Common myeloid progenitor, CD34-positive (primary cell): ENCODE data around the gene SYPL1.

Experiments
- CTCF ChIA-PET: fragments of 350-600 bp; sonication (Branson Sonifier 250); formaldehyde crosslinking; loops from one replicate; lab custom pipeline; 2021; ENCODE audit warnings: antibody characterized with exemption; lab: Charles Lee
- POLR2A ChIA-PET: fragments of 350-600 bp; sonication (Branson Sonifier 250); formaldehyde crosslinking; loops from one replicate; lab custom pipeline; 2021; ENCODE audit warnings: antibody characterized with exemption; lab: Charles Lee
- DNase-seq, 3 donors: peaks; one replicate each; pipeline versions ENCODE4 v3.0.0 to v3.0.0-alpha.2; 2013
- H3K27ac ChIP-seq, 2 experiments: 1 replicate in 1 of 2; 2 replicates in 1 of 2; pipeline ENCODE4 v1.7.0; 2013; ENCODE audit warnings: inconsistent platforms in 2 of 2, low read length in 2 of 2, mild to moderate bottlenecking in 2 of 2, low read depth in 1 of 2, moderate library complexity in 1 of 2; ENCODE audit not compliant: severe bottlenecking in 2 of 2, insufficient read depth in 1 of 2, poor library complexity in 1 of 2
- H3K27me3 ChIP-seq, 5 experiments: replicated peaks in 2 of 5; 1 replicate in 3 of 5; 2 replicates in 2 of 5; pipeline versions ENCODE4 v1.6.1 to v1.7.0; 2013; ENCODE audit warnings: low read length in 4 of 5, mild to moderate bottlenecking in 2 of 5, moderate library complexity in 2 of 5, inconsistent platforms in 1 of 5; ENCODE audit not compliant: insufficient read depth in 5 of 5, control insufficient read depth in 4 of 5
- H3K36me3 ChIP-seq, 4 experiments: 1 replicate in 2 of 4; 2 replicates in 2 of 4; pipeline versions ENCODE4 v1.6.1 to v1.7.0; 2013; ENCODE audit warnings: low read length in 3 of 4, control low read depth in 1 of 4, mild to moderate bottlenecking in 1 of 4; ENCODE audit not compliant: control insufficient read depth in 4 of 4, insufficient read depth in 4 of 4
- H3K4me1 ChIP-seq, 4 experiments: 1 replicate in 3 of 4; 2 replicates in 1 of 4; pipeline versions ENCODE4 v1.6.1 to v1.7.1; 2013; ENCODE audit warnings: low read length in 3 of 4, mild to moderate bottlenecking in 3 of 4, control low read depth in 1 of 4, inconsistent platforms in 1 of 4, moderate library complexity in 1 of 4; ENCODE audit not compliant: control insufficient read depth in 4 of 4, insufficient read depth in 4 of 4; ENCODE audit errors: control extremely low read depth in 1 of 4
- H3K4me3 ChIP-seq, 7 experiments: 1 replicate in 4 of 7; 2 replicates in 3 of 7; pipeline versions ENCODE4 v1.5.1 to v1.7.0; 2013; ENCODE audit warnings: mild to moderate bottlenecking in 7 of 7, low read length in 6 of 7, moderate library complexity in 6 of 7, inconsistent platforms in 2 of 7, low read depth in 2 of 7, control low read depth in 1 of 7; ENCODE audit not compliant: insufficient read depth in 4 of 7, control insufficient read depth in 1 of 7; ENCODE audit errors: extremely low read depth in 1 of 7
- H3K9me3 ChIP-seq, 5 experiments: 1 replicate in 4 of 5; 2 replicates in 1 of 5; pipeline versions ENCODE4 v1.6.1 to v1.7.1; 2013; ENCODE audit warnings: low read length in 4 of 5, mild to moderate bottlenecking in 2 of 5, inconsistent platforms in 1 of 5, low read depth in 1 of 5, moderate library complexity in 1 of 5; ENCODE audit not compliant: control insufficient read depth in 4 of 5, insufficient read depth in 2 of 5; ENCODE audit errors: control extremely low read depth in 1 of 5
- WGBS: methylation state at CpG from one replicate; pipeline ENCODE4 v1.1.5; 2013; ENCODE audit not compliant: insufficient coverage; 5-methylcytosine and 5-hydroxymethylcytosine counted together

SYPL1 gene

GRCh38 chr7:106050002-106050745, 61.9 kb downstream of the SYPL1 start:
- Histone ChIP-seq H3K4me1 (peaks cover 0 to 2% (median 2%) of the 10 kb centered on the region in 4 experiments), H3K4me3 (no peak overlapping the region), H3K9me3 (peaks cover 0 to 2% (median 0%) of the 10 kb centered on the region in 5 experiments), H3K27me3 (peaks cover 0 to 7% (median 2%) of the 10 kb centered on the region in 5 experiments), H3K27ac (no peak overlapping the region), H3K36me3 (no peaks in the 10 kb centered on the region)
- WGBS, result 91% methylated on average over 13 of the region's 13 CpGs
- DNase-seq, result no peak
- CTCF ChIA-PET, result interaction anchor here (1.0 to 3.3 kb wide), 5 partner anchors 8 to 120 kb away, joined by 3 to 31 read pairs (median 4); no protein-coding TSS in a partner anchor
- POLR2A ChIA-PET, result no interaction called here

- peaks cover 0 to 2% (median 0%) of the 10 kb centered on the region in 5 experiments for H3K9me3 ChIP-seq
- H3K27ac ChIP-seq, result no peak overlapping the region
- WGBS, result 90% methylated on average over 7 of the region's 9 CpGs
- H3K4me1 ChIP-seq, result no peaks in the 10 kb centered on the region
- H3K27me3 ChIP-seq, result peaks cover 0 to 13% (median 2%) of the 10 kb centered on the region in 5 experiments
- ChIA-PET POLR2A (no interaction called here), CTCF (interaction anchor here (1.5 to 6.3 kb wide), 5 partner anchors 8 to 284 kb away, joined by 3 to 62 read pairs (median 29); no protein-coding TSS in a partner anchor)
- no peaks in the 10 kb centered on the region for H3K36me3 ChIP-seq
- no peak overlapping the region for H3K4me3 ChIP-seq
- no peak for DNase-seq
Observed at GRCh38 chr7:106049139-106049752, 62.9 kb downstream of the SYPL1 start.

DNA sequence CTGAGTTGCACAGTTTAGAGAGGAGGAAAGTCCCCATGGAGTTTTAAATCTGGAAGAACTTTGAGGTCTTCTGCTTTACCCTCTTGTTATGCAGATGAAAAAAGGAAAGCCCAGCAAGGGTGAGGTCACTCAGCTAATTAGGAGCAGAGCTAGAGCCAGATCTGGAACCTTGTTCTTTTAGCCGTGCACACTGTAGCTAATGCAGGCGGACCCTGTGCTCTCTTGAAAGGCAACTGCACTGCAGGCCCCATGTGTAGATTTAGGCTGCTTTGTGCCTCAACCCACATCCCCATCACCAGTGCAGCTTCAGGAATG, 63.4 kb downstream of the SYPL1 start:
- ChIA-PET CTCF (interaction anchor here (1.1 to 6.3 kb wide), 6 partner anchors 9 to 288 kb away, joined by 3 to 62 read pairs (median 8); no protein-coding TSS in a partner anchor), POLR2A (no interaction called here)
- no peak overlapping the region for H3K4me3 ChIP-seq
- peaks cover 0 to 13% (median 2%) of the 10 kb centered on the region in 5 experiments for H3K27me3 ChIP-seq
- no peaks in the 10 kb centered on the region for H3K4me1 ChIP-seq
- no peaks in the 10 kb centered on the region for H3K36me3 ChIP-seq
- WGBS, result 93% methylated on average over 2 of the region's 2 CpGs
- H3K9me3 ChIP-seq, result peaks cover 0 to 2% (median 0%) of the 10 kb centered on the region in 5 experiments
- H3K27ac ChIP-seq, result no peak overlapping the region
- DNase-seq, result no peak

- Histone ChIP-seq H3K4me3 (no peak overlapping the region), H3K4me1 (no peaks in the 10 kb centered on the region), H3K36me3 (no peaks in the 10 kb centered on the region), H3K27me3 (peaks cover 0 to 13% (median 2%) of the 10 kb centered on the region in 5 experiments), H3K27ac (no peak overlapping the region), H3K9me3 (peaks cover 0 to 2% (median 0%) of the 10 kb centered on the region in 5 experiments)
- ChIA-PET CTCF (interaction anchor here (0.8 to 6.3 kb wide), 11 partner anchors 9 to 391 kb away, joined by 3 to 62 read pairs (median 5); no protein-coding TSS in a partner anchor), POLR2A (interaction anchor here (0.6 to 1.1 kb wide), 2 partner anchors 66 to 171 kb away, joined by 3 read pairs; no protein-coding TSS in a partner anchor)
- WGBS, result over 99% methylated on average over 7 of the region's 10 CpGs
- no peak for DNase-seq
Observed at GRCh38 chr7:106047818-106048705, 64.0 kb downstream of the SYPL1 start.

- no peak overlapping the region for H3K4me3 ChIP-seq
- POLR2A ChIA-PET, result interaction anchor here (1.1 kb wide), 1 partner anchor 67 kb away, joined by 3 read pairs; no protein-coding TSS in a partner anchor
- no peaks in the 10 kb centered on the region for H3K36me3 ChIP-seq
- peaks cover 0 to 5% (median 3%) of the 10 kb centered on the region in 4 experiments for H3K4me1 ChIP-seq
- CTCF ChIA-PET, result interaction anchor here (0.8 to 6.3 kb wide), 12 partner anchors 10 to 390 kb away, joined by 3 to 62 read pairs (median 4); no protein-coding TSS in a partner anchor
- H3K9me3 ChIP-seq, result peaks cover 0 to 2% (median 0%) of the 10 kb centered on the region in 5 experiments
- 93% methylated on average over 3 of the region's 5 CpGs for WGBS
- no peak for DNase-seq
- H3K27me3 ChIP-seq, result peaks cover 0 to 15% (median 2%) of the 10 kb centered on the region in 5 experiments
- H3K27ac ChIP-seq, result no peak overlapping the region
Observed at GRCh38 chr7:106047184-106047583, 64.9 kb downstream of the SYPL1 start.

DNA sequence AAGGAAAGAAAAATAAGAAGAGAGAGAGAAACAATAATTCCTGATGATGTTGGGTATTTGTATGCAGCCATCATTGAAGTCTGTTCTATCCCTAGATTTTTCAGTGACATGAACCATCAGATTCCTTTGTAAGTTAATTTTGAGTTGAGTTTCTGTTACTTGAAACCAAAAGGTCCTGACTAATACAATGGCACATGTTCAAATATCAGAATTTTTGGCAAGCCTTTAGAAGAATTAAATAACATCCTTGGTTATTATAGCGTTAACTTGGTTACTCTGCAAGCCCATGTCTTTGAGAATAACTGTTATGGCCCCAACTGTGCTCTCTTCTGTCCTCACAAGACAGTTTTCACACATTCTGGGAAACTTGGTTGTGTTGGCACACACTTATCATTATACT, 66.5 kb downstream of the SYPL1 start:
- H3K27me3 ChIP-seq, result peaks cover 0 to 16% (median 6%) of the 10 kb centered on the region in 5 experiments
- no peak overlapping the region for H3K27ac ChIP-seq
- no peak for DNase-seq
- ChIA-PET POLR2A (no interaction called here), CTCF (interaction anchor here (1.2 to 6.3 kb wide), 4 partner anchors 9 to 393 kb away, joined by 3 to 62 read pairs (median 10); no protein-coding TSS in a partner anchor)
- H3K36me3 ChIP-seq, result no peaks in the 10 kb centered on the region
- H3K4me1 ChIP-seq, result peaks cover 0 to 5% (median 4%) of the 10 kb centered on the region in 4 experiments
- WGBS, result 95% methylated on average over 1 of the region's 1 CpG
- H3K9me3 ChIP-seq, result no peaks in the 10 kb centered on the region
- H3K4me3 ChIP-seq, result no peak overlapping the region
